Measurements from ENCODE around the gene TCF7L2. TPM values are rescaled to one million over a fixed set of nuclear protein-coding genes. Genes with fewer than 3 reads are reported as not detected.
A peak's percentile ranks its signal among the peaks of the same experiment; 100 is the strongest.

TCF7L2 gene
- total RNA-seq, 1 donor from 2014 or later, result 88.2 TPM

DNA sequence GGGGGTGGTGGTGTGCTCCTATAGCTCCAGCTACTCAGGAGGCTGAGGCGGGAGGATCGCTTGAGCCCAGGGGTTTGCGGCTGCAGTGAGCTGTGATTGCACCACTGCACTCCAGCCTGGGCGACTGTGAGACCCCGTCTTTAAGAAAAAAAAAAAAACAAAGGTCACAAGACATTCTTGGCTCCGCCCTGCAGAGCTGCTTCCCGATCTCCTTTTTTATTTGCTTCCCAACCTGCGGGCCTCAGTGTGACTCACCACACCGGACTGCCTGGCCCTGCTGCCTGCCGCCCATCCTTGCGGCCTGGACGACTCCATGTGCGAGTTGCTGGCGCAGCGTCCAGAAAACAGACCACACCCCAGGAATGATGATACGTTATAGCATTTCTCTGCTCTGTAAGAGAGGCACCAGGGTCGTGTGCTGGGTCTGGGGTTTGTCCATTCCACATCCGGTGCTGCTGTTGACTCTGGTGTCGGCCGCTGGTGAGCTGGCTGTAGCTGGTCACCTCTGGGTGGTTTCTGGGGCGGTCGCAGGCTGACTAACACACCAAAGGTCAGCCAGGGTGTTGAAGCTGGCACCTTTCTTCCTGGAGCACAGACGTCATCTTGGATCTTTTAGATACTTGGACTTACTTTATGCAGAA is 123.6 kb downstream of the TCF7L2 start:
- Mint-ChIP-seq H3K4me3 (ENCODE audit: unreplicated experiment) (peak overlapping the region; percentile 66), H3K9me3 (ENCODE audit: unreplicated experiment) (no peaks in the 10 kb centered on the region), H3K27ac (ENCODE audit: unreplicated experiment) (peak overlapping the region; percentile 95), H3K4me1 (ENCODE audit: unreplicated experiment) (peaks cover 31% of the 10 kb centered on the region), H3K36me3 (ENCODE audit: unreplicated experiment) (peaks cover 23% of the 10 kb centered on the region), H3K27me3 (ENCODE audit: unreplicated experiment) (no peaks in the 10 kb centered on the region)
- DNase-seq (ENCODE audit: extremely low spot score, unreplicated experiment), result peak; percentile 93
- TF ChIP-seq, protein P1, sequence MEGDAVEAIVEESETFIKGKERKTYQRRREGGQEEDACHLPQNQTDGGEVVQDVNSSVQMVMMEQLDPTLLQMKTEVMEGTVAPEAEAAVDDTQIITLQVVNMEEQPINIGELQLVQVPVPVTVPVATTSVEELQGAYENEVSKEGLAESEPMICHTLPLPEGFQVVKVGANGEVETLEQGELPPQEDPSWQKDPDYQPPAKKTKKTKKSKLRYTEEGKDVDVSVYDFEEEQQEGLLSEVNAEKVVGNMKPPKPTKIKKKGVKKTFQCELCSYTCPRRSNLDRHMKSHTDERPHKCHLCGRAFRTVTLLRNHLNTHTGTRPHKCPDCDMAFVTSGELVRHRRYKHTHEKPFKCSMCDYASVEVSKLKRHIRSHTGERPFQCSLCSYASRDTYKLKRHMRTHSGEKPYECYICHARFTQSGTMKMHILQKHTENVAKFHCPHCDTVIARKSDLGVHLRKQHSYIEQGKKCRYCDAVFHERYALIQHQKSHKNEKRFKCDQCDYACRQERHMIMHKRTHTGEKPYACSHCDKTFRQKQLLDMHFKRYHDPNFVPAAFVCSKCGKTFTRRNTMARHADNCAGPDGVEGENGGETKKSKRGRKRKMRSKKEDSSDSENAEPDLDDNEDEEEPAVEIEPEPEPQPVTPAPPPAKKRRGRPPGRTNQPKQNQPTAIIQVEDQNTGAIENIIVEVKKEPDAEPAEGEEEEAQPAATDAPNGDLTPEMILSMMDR (IDR thresholded peaks at IDR 0.05), result no peak

DNA sequence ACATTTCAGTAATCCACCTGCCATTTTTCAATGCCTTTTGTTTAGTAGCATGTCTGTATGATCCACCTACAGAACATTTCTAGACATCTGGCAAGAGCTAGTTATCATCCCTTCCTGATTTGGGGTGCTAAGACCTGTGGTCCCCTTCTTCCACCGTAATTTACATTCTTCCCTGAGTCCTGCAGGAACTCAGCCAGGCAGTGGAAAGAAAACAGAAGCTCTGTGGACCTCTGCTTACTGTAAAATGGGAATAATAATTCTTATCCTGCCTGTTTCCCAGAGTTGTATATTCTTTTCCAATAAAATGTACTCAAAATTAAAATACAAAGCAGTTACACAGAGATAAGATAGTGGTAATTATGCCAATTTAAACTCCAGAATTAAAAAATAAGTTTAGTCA is 126.9 kb downstream of the TCF7L2 start:
- no peaks in the 10 kb centered on the region for H3K9me3 Mint-ChIP-seq (ENCODE audit: unreplicated experiment)
- peaks cover 33% of the 10 kb centered on the region for H3K4me1 Mint-ChIP-seq (ENCODE audit: unreplicated experiment)
- no peak for DNase-seq (ENCODE audit: extremely low spot score, unreplicated experiment)
- H3K4me3 Mint-ChIP-seq (ENCODE audit: unreplicated experiment), result no peak overlapping the region
- TF ChIP-seq, protein P1 (IDR thresholded peaks at IDR 0.05), result no peak
- no peaks in the 10 kb centered on the region for H3K27me3 Mint-ChIP-seq (ENCODE audit: unreplicated experiment)
- H3K27ac Mint-ChIP-seq (ENCODE audit: unreplicated experiment), result peak overlapping the region; percentile 33
- peaks cover 12% of the 10 kb centered on the region for H3K36me3 Mint-ChIP-seq (ENCODE audit: unreplicated experiment)

DNA sequence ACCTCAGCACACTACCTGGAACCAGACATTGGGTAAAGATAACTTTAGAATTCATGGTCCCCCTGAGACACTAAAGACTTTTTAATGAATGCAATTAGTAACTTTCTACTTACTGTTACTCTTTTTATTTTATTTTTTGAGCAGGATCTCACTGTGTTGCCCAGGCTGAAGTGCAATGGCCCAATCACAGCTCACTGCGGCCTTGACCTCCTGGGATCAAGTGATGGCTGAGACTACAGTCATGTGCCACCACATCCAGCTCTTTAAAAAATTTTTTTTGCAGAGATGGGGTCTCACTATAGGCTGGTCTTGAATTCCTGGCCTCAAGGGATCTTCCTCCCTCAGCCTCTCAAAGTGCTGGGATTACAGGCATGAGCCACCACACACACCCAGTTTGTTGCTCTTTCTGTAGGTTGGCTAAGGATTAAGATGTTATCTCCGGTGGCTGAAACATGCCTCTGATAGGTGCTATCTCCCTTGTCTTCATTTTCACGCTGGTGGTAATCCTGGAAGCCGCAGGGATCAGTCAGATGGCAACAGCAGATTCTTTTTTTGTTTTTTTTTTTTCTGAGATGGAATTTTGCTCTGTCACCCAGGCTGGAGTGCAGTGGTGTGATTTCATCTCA is 128.3 kb downstream of the TCF7L2 start:
- peaks cover 27% of the 10 kb centered on the region for H3K4me1 Mint-ChIP-seq (ENCODE audit: unreplicated experiment)
- H3K9me3 Mint-ChIP-seq (ENCODE audit: unreplicated experiment), result no peaks in the 10 kb centered on the region
- peaks cover 12% of the 10 kb centered on the region for H3K36me3 Mint-ChIP-seq (ENCODE audit: unreplicated experiment)
- no peaks in the 10 kb centered on the region for H3K27me3 Mint-ChIP-seq (ENCODE audit: unreplicated experiment)
- no peak overlapping the region for H3K27ac Mint-ChIP-seq (ENCODE audit: unreplicated experiment)
- no peak overlapping the region for H3K4me3 Mint-ChIP-seq (ENCODE audit: unreplicated experiment)
- no peak for DNase-seq (ENCODE audit: extremely low spot score, unreplicated experiment)
- TF ChIP-seq, protein P1 (IDR thresholded peaks at IDR 0.05), result no peak

DNA sequence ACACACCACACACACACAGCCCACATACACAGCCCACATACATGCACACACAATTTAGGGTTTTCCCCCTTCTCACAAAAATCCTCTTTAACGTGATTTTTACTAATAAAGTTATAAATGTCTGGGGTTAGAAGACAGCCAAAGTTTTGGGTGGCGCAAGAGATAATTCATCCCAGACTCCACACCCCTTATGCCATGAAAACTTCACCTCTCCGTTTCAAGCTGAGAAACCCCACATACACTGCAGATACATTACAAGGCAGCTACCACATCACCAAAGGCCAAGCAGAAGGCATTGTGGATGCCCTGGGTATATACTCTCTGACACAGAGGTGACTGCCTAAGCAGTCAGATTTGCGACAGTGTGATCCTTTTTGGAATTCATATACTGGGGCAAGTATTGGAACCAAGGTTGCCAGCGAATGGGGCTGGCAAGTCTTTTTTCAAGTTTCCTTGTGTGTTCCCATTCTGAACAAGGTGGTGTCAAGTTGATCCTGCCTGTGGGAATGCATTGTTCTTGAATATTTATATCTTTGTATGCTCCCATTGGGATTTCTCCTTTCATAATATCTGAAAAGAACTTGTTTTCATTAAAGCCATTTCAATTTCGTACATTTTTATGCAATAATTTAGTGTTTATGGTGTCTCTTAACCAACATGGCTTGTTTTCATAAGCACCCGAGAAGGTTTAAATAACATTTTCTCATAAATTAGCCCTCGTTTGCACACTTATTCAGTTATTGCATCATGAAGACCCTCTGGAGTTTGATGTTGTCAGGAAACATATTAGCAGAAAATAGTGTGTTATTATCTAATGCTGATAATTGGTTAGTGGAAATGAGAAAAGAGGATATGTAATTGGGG is 130.2 kb downstream of the TCF7L2 start:
- Mint-ChIP-seq H3K36me3 (ENCODE audit: unreplicated experiment) (peaks cover 14% of the 10 kb centered on the region), H3K27ac (ENCODE audit: unreplicated experiment) (peak overlapping the region; percentile 3), H3K9me3 (ENCODE audit: unreplicated experiment) (no peaks in the 10 kb centered on the region), H3K4me3 (ENCODE audit: unreplicated experiment) (no peak overlapping the region), H3K27me3 (ENCODE audit: unreplicated experiment) (no peaks in the 10 kb centered on the region), H3K4me1 (ENCODE audit: unreplicated experiment) (peaks cover 23% of the 10 kb centered on the region)
- TF ChIP-seq, protein P1 (IDR thresholded peaks at IDR 0.05), result no peak
- no peak for DNase-seq (ENCODE audit: extremely low spot score, unreplicated experiment)

DNA sequence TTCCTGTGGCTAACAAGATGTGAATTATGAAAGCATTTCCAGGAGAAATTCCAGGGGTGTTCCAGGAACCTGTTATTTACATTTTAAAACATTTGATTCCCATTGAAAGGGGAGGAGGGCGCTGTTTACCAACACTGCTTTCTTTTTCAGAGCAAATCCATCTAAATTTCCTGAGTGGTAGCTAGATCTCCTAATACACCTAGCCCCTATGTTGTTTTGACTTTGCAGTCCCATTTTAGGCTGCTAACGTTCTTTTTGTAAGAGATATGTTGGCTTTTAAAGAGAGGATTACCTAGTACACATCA is 130.8 kb downstream of the TCF7L2 start:
- Mint-ChIP-seq H3K27me3 (ENCODE audit: unreplicated experiment) (no peaks in the 10 kb centered on the region), H3K36me3 (ENCODE audit: unreplicated experiment) (peaks cover 18% of the 10 kb centered on the region), H3K9me3 (ENCODE audit: unreplicated experiment) (no peaks in the 10 kb centered on the region), H3K4me1 (ENCODE audit: unreplicated experiment) (peaks cover 26% of the 10 kb centered on the region), H3K4me3 (ENCODE audit: unreplicated experiment) (no peak overlapping the region), H3K27ac (ENCODE audit: unreplicated experiment) (no peak overlapping the region)
- TF ChIP-seq, protein P1 (IDR thresholded peaks at IDR 0.05), result peak; percentile 24
- no peak for DNase-seq (ENCODE audit: extremely low spot score, unreplicated experiment)
